NCI-H1694 treated with DMSO at 0.1 percent for 48 hours (cell line): ENCODE results near the gene LMBRD1.
"Not testable (repeated sequence)": the region's sequence is repeated elsewhere in the genome, so short reads cannot be mapped to it uniquely, and the experiment has no call there.

Experiments
- DNase-seq: peaks from one replicate; lab custom pipeline; 2025; lab: John Stamatoyannopoulos, UW

Gene LMBRD1

GRCh38 chr6:69796073-69796641, 653 bp downstream of the LMBRD1 start:
- no peak for DNase-seq

DNA sequence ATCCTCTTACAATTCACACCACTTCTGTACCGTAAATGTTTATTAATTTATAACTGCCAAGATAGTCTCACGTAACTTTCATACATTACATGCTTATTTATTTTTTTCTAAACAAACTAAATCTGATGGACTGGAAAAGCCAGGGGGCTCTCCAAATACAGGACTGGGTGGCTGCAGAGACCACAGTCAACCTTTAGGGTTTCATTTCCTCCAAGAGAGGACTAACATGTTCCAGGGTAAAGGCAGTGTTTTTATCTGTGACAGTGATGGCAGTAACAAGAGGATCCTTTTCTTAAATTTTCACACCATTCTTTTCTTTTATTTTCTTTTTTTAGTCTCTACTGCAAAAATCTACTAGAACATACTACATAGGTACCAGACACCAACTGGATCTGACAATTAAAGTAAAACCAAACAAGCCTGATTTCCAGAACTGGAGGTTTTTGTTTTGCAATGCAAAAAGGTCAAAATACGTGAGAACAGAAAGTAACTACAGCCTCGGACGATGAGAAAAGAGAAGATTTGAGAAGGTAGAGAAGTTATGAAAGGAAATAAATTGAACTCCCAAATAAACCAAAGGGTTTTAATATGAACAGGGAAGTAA, 1.2 kb downstream of the LMBRD1 start:
- no peak for DNase-seq

DNA sequence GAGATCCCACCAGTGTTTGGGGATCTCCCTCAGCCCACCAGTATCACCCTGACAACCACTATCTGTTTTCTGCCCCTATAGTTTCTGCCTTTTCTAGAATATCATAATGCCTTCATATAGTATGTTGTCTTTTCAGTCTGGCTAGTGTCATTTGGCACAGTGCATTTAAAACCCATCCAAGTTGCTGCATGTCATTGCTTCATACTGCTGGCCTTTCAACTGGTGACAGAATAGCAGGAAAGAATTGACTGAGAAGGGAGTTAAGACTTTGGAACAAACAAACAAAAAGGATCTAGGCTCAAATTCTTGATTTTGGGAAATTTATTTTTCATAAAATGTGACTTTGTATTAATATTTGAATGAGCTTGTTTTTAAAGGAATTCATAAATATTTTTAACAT, 4.5 kb downstream of the LMBRD1 start:
- DNase-seq = no peak

DNA sequence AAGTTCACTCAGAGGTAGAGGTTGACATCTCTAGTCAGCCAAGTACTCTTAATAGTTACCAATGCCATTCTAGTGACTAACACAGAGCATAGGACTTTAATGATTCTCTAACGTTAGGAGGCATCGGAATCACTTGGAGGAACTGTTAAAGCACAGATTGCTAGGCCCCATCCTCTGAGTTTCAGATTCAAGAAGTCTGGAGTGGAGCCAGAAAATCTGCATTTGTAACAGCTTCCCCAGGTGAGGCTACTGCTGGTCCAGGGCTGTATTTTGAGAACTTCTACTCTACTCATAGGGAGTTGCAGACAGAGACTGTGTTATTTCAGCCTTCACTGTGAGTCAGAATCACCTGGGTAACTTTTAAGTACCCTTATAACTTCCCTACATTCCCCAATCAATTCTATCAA, 5.7 kb downstream of the LMBRD1 start:
- DNase-seq = no peak

DNA sequence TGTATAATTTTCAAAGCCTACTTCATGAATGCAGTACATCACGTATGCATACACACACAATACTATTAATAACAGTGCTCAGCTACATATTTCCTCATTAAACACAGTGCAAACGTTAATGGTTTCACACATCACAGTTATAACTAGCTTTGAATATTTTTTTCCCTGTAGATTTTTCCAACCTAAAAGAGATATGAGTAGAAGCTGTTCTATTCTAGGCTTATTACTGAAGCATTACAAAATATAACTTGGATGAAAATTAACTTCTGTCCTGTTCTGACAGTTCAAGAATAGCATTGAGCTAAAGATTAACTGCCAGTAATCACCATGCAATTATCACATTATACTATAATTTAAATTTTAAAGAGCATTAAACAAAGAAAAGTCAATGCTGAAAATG, 6.2 kb downstream of the LMBRD1 start:
- no peak for DNase-seq

DNA sequence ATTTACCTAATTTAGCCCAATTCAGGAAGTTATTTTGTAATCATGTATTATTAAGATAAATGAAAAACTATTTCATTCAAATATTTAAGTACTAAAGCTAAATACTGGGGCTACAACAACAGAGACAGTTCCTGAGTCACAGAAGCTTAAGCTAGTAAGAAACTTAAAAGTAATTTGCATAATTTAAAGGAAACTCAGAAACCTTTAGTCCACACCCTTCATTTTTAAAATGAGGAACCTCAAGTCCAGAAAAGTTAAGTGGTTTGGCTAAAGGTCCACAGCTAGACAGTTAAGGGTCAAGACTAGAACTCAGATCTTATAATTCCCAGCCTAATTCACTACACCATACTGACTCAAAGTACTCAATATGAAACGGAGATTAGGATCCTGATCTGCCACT, 7.2 kb downstream of the LMBRD1 start:
- no peak for DNase-seq

DNA sequence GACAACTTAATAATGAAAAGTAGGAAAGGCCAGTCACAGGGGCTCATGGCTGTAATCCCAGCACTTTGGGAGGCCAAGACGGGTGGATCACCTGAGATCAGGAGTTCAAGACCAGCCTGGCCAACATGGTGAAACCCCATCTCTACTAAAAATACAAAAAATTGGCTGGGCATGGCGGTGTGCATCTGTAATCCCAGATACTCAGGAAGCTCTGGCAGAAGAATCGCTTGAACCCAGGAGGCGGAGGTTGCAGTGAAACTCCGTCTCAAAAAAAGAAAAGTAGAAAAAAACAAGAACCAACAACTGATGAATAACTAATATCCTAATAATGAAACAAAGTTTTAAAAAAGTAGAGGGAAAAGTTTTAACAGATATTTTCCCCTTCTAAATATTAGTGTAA, 9.4 kb downstream of the LMBRD1 start:
- DNase-seq = not testable (repeated sequence)

GRCh38 chr6:69785697-69786096, 11.1 kb downstream of the LMBRD1 start:
- no peak for DNase-seq

DNA sequence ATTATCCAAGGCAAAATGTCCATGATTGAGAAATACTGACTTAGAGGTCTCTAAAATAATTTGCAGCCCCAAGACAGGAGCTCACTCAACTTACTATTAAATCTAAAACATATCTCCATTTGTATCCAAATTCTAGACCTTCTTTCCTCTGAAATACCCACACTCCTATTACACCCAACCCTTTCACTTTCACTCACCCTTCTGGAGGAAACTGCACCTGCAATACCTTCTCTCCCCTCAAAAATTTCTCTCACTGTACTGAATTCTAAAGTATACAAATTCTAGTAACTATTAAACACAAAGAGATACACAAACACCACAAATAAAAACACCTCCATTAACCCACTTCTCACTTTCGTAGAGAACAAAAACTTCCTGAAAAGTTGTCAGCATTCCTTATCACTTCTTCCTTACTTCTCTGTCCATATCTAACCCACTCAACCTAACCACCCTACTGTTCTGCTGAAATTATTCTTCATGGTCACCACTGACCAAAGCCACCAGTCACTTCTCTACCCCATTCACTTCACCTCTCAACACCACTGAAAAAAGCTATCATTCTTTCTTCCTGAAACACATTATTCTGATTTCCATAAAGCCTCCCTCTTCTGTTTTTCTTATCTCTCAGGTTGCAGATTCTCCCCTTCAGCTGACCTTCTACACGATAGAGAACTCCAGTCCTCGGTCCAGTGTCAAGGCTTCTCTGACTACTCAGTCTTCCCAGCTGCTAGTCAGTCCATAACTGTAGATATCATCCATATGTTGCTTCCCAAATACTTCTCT, 12.0 kb downstream of the LMBRD1 start:
- DNase-seq = no peak

GRCh38 chr6:69783108-69783507, 13.7 kb downstream of the LMBRD1 start:
- no peak for DNase-seq

DNA sequence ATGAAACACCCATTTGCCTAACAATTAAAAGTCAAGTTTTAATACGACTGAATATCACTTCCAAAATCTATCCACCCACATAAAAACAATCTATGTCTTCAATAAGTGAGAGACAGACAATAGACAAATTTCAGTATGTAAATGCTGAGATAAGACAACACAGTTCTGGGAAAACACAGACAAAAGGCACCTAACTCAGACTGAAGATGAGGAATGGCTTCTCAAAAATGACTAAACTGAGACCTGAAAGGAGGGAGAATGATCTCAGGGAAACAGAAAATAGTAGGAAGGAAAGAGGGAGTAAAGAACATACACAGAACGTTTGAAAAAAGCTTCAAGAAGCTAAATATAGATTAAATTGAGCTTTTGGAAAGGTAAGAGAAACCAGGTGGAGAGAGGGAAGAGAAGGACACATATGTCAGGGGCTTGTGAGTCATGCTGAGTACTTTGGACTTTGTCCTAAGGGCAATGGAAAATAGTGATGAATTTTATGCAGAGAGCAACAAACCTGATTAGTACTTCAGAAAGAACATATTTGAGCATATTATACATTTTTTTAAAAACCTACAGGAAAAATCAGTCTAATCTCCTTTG, 16.1 kb downstream of the LMBRD1 start:
- DNase-seq = no peak

DNA sequence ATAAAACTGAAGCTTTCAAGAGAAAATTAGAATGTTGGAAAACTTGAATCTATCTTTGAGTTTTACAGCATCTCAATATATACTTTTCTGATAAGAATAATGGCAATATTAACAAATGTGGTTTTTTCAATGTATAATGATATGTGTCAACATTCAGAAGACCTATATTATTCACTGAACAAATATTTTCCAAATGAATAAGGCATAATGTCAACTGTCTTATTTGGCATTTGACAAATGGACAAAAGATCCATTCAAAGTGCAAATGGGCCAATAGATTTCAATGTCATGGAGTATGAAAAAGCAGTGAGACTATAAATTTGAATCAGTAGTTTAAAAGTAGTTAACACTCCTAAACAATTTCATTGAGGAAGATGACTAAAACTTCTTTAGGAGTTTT, 20.9 kb downstream of the LMBRD1 start:
- no peak for DNase-seq

- DNase-seq = no peak
Observed at GRCh38 chr6:69775585-69775849, 21.3 kb downstream of the LMBRD1 start.

DNA sequence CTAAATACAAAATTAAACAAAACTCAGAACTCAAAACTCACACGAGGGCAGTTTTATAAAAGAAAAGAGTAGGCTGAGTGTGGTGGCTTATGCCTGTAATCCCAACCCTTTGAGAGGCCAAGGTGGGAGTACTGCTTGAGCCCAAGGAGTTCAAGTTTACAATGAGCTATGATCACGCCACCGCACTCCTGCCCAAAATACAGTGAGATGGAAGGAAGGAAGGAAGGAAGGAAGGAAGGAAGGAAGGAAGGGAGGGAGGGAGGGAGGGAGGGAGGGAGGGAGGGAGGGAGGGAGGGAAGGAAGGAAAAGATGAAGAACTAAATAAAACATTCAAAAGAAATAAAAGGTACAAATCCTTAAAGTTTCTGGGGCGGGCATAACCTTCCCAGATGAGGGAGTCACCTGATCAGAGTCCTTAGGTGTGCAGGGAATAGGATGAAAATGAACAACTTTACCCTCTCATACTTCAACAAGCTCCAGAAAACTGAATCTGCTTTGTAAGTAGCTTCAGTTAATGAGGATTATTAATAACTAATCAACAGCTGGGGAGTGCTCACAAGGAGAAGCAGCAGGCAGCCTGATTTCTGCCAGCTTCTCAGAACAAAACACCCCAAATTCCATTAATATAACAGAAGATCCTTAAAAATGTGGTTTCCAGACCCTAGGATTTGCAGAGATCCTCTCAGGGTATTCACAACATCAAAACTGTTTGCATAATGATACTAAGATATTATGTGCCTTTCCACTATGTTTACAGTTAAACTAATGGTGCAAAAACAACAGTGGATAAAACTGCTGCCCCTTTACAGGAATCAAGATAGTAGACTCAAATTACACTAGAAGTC, 21.8 kb downstream of the LMBRD1 start:
- no peak for DNase-seq

- no peak for DNase-seq
Observed at GRCh38 chr6:69771158-69771906, 25.5 kb downstream of the LMBRD1 start.

- DNase-seq = no peak
Observed at GRCh38 chr6:69768664-69769063, 28.1 kb downstream of the LMBRD1 start.

- no peak for DNase-seq
Observed at GRCh38 chr6:69763763-69764162, 33.0 kb downstream of the LMBRD1 start.

DNA sequence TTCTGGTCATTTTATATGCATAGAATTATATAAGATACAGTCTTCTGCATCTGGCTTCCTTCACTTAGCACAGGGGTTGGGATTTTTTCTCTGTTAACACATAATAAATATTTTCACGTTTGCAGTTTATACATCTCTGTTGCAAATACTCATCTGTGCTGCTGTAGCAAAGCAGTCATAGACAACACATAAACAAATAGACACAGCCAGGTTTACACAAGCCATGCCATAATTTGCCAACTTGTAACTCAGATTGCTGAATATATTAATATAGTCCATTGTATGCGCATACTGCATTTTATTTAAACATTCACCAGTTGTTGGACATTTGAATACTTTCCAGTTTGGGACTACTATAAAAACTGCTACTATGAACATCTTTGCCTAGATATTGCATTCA, 35.0 kb downstream of the LMBRD1 start:
- no peak for DNase-seq

- no peak for DNase-seq
Observed at GRCh38 chr6:69758214-69758613, 38.6 kb downstream of the LMBRD1 start.

DNA sequence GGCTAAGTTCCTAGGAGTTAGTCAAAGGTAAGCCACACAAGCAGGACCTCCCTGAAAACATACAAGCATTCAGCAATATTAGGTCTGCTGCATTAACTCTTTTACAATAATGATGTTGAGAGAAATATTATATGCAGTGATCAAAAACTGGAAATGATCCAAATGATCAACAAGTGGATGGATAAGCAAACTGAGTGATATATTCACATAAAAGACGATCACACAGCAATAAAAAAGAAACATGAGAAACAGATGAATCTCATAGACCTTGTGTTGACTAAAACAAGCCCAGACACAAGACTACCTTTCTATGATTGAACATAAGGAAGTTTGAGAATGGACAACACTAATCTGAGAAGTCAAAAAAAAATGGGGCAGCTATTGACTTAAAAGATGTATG, 39.9 kb downstream of the LMBRD1 start:
- no peak for DNase-seq

GRCh38 chr6:69756366-69756765, 40.4 kb downstream of the LMBRD1 start:
- no peak for DNase-seq

- no peak for DNase-seq
Observed at GRCh38 chr6:69735027-69735426, 61.8 kb downstream of the LMBRD1 start.
